OCI-LY1 (cell line): Measurements from ENCODE around the gene FOXL3.

Experiments used
- H2AFZ ChIP-seq: fragments of 200-600 bp; sonication (generic), shearing (Covaris generic); 2 replicates; pipeline ENCODE4 v1.6.0; 2014; ENCODE audit warnings: antibody characterized with exemption, mild to moderate bottlenecking, low read length
- H3F3A ChIP-seq: fragments of 200-600 bp; sonication (generic), shearing (Covaris generic); 2 replicates; pipeline ENCODE4 v1.6.0; 2014; ENCODE audit warnings: mild to moderate bottlenecking, antibody characterized with exemption, low read length, moderate library complexity; ENCODE audit not compliant: insufficient read depth
- H3K27ac ChIP-seq: fragments of 200-600 bp; sonication (generic); 2 replicates; pipeline ENCODE4 v1.5.1; 2014; ENCODE audit warnings: low read length, mixed run types, mild to moderate bottlenecking, low read depth; ENCODE audit not compliant: poor library complexity, severe bottlenecking
- H3K27me3 ChIP-seq: fragments of 200-600 bp; sonication (generic); 2 replicates; pipeline ENCODE4 v1.6.0; 2014; ENCODE audit warnings: antibody characterized with exemption, mild to moderate bottlenecking, low read length, moderate library complexity; ENCODE audit not compliant: insufficient read depth
- H3K36me3 ChIP-seq: fragments of 200-600 bp; sonication (generic); 2 replicates; pipeline ENCODE4 v1.6.1; 2014; ENCODE audit warnings: mild to moderate bottlenecking, antibody characterized with exemption, low read length, moderate library complexity, mixed read lengths; ENCODE audit not compliant: insufficient read depth
- H3K4me1 ChIP-seq: fragments of 200-600 bp; sonication (generic); 2 replicates; pipeline ENCODE4 v1.5.1; 2014; ENCODE audit warnings: mild to moderate bottlenecking, low read length, moderate library complexity; ENCODE audit not compliant: insufficient read depth, severe bottlenecking
- H3K4me2 ChIP-seq: fragments of 200-600 bp; sonication (generic), shearing (Covaris generic); 2 replicates; pipeline ENCODE4 v1.6.1; 2014; ENCODE audit warnings: low read length
- H3K4me3 ChIP-seq: fragments of 200-600 bp; sonication (generic); 2 replicates; pipeline ENCODE4 v1.5.1; 2014; ENCODE audit warnings: low read length, low read depth, mild to moderate bottlenecking, mixed read lengths; ENCODE audit not compliant: poor library complexity, severe bottlenecking
- H3K79me2 ChIP-seq: fragments of 200-600 bp; shearing (Covaris generic); 2 replicates; pipeline ENCODE4 v1.6.1; 2016; ENCODE audit warnings: mixed run types, low read length, mixed read lengths; ENCODE audit not compliant: insufficient read depth
- H3K9ac ChIP-seq: fragments of 200-600 bp; sonication (generic), shearing (Covaris generic); 2 replicates; pipeline ENCODE4 v1.6.1; 2014; ENCODE audit warnings: mild to moderate bottlenecking, low read length, mixed read lengths
- H3K9me2 ChIP-seq: fragments of 200-600 bp; sonication (generic), shearing (Covaris generic); 2 replicates; pipeline ENCODE4 v1.6.1; 2014; ENCODE audit warnings: low read depth, mild to moderate bottlenecking, low read length, mixed read lengths
- H3K9me3 ChIP-seq: fragments of 200-600 bp; shearing (Covaris generic); 2 replicates; pipeline ENCODE4 v1.6.1; 2014; ENCODE audit warnings: low read length, mixed read lengths
- H4K20me1 ChIP-seq: fragments of 200-600 bp; sonication (generic), shearing (Covaris generic); 2 replicates; pipeline ENCODE4 v1.6.0; 2016; ENCODE audit warnings: mild to moderate bottlenecking, low read length; ENCODE audit not compliant: insufficient read depth
- CTCF ChIP-seq: fragments of 200-600 bp; sonication (generic), shearing (Covaris generic); IDR thresholded peaks from 2 replicates; pipeline ENCODE4 v1.5.1; 2017; ENCODE audit warnings: mild to moderate bottlenecking, antibody characterized with exemption, low read length, moderate library complexity, mixed read lengths
- EZH2 ChIP-seq: fragments of 200-600 bp; sonication (generic), shearing (Covaris generic); IDR thresholded peaks from 2 replicates; pipeline ENCODE4 v1.8.0; 2017; ENCODE audit warnings: borderline replicate concordance, mixed run types, mild to moderate bottlenecking, antibody characterized with exemption, low read length, moderate library complexity, mixed read lengths

Gene FOXL3

DNA sequence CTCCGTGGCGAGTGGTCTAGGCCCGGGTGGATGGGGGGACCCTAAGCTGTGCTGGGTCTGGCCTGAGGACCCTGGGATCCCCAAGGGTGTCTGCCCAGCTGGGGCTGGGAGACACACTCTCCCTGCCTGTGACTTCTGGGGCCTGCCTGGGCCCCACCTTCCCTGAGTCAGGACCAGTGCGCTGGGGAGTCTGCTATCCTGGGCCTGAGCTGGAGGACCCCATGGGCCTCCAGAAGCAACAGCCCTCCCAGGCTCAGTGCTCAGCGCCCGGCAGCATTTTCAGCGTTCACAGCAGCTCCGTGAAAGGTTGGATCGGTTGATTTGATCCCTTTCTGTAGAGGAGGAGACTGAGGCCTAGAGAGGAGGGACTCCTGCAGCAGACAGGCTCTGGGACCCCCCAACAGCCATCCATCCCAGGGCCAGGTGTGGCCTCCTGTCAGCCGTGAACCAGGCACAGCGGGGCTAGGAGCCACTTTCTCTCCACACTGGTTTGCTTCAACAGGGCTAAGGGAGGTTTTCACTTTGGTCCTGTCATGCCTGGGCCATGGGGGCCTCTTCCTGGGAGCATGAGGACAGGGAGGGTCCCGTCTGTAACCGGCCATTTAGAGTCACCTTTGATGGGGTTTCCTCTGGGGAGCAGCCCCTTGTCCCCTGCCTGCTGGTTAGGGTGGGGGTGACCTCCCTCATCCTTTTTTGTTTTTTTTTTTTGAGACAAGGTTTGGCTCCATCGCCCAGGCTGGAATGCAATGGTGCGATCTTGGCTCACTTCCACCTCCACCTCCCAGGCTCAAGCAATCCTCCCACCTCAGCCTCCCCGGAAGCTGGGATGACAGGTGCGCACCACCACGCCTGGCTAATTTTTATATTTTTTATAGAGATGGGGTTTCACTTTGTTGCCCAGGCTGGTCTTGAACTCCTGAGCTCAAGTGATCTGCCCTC is 12.4 kb downstream of the FOXL3 start:
- no peaks in the 10 kb centered on the region for H3K4me1 ChIP-seq
- no peaks in the 10 kb centered on the region for H3K9me2 ChIP-seq
- no peak overlapping the region for H3K9ac ChIP-seq
- H3K4me2 ChIP-seq: no peak overlapping the region
- H4K20me1 ChIP-seq: no peaks in the 10 kb centered on the region
- H3K27ac ChIP-seq: no peak overlapping the region
- no peaks in the 10 kb centered on the region for H3K36me3 ChIP-seq
- no peak overlapping the region for H3K4me3 ChIP-seq
- H3K79me2 ChIP-seq: no peaks in the 10 kb centered on the region
- H3K27me3 ChIP-seq: no peaks in the 10 kb centered on the region
- H3F3A ChIP-seq: no peaks in the 10 kb centered on the region
- TF ChIP-seq CTCF: no peak
- no peak overlapping the region for H2AFZ ChIP-seq
- no peaks in the 10 kb centered on the region for H3K9me3 ChIP-seq

DNA sequence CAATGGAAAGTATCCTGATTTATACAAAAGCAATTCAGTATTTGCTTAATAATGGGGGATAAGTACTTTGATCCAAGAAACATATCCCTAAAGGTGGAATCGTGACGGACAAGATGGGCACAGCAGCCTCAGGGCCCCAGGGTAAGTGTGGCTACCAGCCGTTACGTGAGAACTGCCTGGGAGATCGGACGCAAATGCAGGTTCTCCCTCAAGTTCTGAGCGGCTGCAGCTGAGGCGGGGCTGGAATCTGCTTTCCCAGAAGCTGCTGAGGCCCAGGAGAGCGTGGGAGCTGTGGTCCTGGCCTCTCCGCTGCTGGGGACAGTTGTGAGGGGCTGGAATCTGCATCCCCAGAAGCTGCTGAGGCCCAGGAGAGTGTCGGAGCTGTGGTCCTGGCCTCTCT is 13.5 kb downstream of the FOXL3 start:
- Histone ChIP-seq H4K20me1 (no peaks in the 10 kb centered on the region), H3K4me3 (no peak overlapping the region), H3K4me2 (no peak overlapping the region), H3K27ac (no peak overlapping the region), H2AFZ (no peak overlapping the region), H3K79me2 (no peaks in the 10 kb centered on the region), H3K36me3 (no peaks in the 10 kb centered on the region), H3K9ac (no peak overlapping the region), H3K9me2 (no peaks in the 10 kb centered on the region), H3K4me1 (no peaks in the 10 kb centered on the region), H3F3A (no peaks in the 10 kb centered on the region), H3K9me3 (no peaks in the 10 kb centered on the region), H3K27me3 (no peaks in the 10 kb centered on the region; the same call in 1 of the 2 replicates)
- TF ChIP-seq CTCF: no peak
- TF ChIP-seq EZH2: no peak

- no peaks in the 10 kb centered on the region for H3K36me3 ChIP-seq
- no peaks in the 10 kb centered on the region for H3K79me2 ChIP-seq
- H3K9ac ChIP-seq: no peak overlapping the region
- no peak overlapping the region for H2AFZ ChIP-seq
- H3K9me2 ChIP-seq: no peaks in the 10 kb centered on the region
- H3K9me3 ChIP-seq: no peaks in the 10 kb centered on the region
- no peaks in the 10 kb centered on the region for H4K20me1 ChIP-seq
- TF ChIP-seq EZH2: no peak
- no peak for TF ChIP-seq CTCF
- no peak overlapping the region for H3K27ac ChIP-seq
- H3K4me1 ChIP-seq: no peaks in the 10 kb centered on the region
- no peak overlapping the region for H3K4me3 ChIP-seq
- H3F3A ChIP-seq: no peaks in the 10 kb centered on the region
- no peaks in the 10 kb centered on the region; the same call in 1 of the 2 replicates for H3K27me3 ChIP-seq
- no peak overlapping the region for H3K4me2 ChIP-seq
These were observed 14.1 kb downstream of the FOXL3 start for GRCh38 chr7:303884-304573.
